ENCODE results near the gene IRF8.
"Not testable (repeated sequence)": the region's sequence is repeated elsewhere in the genome, so short reads cannot be mapped to it uniquely, and the experiment has no call there.

Gene IRF8

DNA sequence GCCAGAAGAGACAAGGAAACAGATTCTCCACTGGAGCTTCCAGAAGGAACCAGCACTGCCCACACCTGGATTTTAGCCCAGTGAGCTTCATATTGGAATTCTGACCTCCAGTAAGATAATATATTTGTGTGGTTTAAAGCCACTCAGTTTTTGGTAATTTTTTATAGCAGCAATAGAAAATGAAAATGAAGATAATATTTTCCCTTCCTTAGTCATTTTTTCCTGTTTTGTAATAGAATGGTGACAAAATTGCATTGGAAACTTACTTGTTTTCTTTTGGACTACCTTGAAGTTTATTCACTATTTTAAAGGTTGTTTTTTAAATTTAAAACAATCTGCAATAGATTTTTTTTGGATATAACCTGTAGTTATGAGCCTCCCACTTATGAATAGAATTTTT, 29.8 kb upstream of the IRF8 start:
- no peak for DNase-seq

DNA sequence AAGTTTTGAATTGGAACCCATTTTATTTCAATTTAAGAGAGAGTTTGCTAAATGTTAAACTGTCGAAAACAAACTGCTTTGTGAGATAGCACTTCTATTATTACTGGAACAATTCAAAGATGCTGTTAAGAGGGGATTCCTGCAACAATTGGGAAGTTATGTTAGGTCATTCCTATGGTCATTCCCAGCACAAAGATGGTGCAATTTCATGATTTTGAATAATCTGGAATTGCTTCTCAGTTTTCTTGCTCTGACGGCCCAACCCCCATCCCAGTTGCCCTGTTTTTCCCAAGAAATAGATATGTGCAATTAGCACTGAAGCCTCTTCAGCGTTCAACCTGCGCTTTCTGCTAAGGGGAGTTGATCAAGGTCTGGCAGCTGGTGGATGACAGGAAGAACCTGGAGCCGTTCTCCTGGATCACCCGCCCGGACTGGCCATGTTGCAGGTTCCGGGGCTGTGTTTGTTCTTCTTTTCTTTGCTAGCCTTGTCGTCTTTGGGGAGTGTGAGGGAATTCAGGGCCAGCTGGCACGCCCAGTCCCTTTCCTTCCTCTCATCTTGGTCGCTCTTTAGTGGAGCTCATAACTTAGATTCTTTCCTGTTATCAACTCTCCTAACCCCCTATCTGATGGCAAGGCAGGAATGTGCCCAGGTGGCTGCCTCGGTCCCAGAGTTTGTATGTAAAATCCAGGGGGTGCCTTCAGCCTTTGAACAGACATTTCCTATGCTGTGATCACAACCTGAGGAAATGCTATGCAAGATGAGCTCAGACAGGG, 29.0 kb upstream of the IRF8 start:
- no peak for DNase-seq

DNA sequence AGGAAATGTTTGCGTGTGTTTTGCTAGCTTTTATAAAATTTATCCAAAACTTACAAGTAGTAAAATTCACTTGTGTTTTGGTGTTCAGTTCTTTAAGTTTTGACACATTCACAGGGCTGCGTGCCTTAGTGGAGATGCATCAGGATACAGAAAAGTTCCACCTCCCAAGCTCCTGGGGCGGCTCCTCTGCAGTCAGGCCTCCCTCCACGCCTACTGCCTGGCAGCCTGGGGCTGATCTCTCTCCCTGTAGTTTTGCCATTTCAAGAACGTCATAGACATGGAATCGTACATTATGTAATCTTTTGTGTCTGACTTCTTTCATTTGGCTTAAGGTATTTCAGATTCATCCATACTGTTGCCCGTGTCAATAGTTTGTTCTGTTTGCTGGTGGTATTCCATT, 27.2 kb upstream of the IRF8 start:
- no peak for DNase-seq

DNA sequence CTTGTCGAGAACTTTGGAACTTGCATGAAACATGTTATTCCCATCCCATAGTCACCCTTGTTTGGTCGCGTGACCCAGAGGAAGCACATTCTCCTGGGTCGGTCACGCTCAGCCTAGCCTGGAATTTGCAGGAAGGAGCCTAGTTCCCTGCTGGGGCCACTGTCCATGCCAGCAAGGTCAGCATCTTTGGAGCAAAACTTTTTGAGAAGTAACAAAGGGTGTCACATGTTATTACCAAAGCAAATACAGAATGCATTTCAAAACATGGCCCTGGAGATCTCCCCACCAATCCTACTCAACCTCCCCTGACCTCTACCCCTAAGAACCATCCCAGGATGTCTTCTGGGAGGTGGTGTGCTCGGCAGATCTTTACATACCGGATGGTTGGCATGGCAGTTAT, 26.2 kb upstream of the IRF8 start:
- no peak for DNase-seq

DNA sequence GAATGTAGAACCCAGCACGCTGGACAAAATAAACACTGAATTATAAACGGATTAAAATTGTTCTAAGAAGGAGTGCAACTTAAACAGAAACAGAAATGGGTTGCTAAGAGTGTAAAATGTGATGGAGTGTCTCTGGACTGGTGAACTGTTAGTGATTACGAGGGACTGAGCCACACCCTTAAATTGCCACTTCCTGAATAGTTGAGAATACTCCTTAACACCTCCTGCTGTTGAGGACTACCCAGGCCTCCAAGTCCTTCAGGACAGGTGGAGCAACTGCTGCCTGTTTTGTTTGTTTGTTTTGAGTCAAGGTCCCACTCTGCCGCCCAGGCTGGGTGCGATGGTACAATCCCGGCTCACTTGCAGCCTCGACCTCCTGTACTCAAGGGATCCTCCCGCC, 25.8 kb upstream of the IRF8 start:
- no peak for DNase-seq

DNA sequence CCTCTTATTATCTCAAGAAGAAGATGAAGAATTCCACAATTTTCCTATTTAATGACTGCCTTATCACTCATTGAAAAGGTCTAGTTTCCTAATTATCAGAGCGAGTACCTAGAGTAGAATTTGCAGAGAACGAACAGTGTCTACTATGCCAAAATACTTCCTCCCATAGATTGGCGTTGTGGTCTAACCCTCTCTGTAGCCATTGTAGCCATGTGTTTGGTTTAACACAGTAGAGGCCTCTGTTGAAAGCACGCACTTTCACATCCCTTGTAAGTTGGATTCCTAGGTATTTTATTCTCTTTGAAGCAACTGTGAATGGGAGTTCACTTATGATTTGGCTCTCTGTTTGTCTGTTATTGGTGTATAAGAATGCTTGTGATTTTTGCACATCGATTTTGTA, 24.9 kb upstream of the IRF8 start:
- DNase-seq: not testable (repeated sequence)

DNA sequence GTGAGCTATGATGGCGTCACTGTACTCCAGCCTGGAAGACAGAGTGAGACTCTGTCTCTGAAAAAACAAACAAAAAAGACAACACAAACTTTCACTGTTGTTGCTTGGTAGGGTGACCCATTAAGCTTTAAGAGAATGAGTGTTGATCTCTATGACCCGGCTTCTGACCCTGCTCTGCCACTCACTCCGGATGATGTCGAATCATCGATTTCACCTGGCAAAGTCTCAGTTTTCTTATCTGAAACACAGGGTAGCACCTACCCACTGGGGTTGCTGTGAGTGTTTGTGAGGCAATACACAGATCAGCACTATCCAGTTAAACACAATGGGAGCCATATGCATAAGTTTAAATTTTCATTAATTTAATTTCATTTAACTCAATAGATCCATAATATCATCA, 20.6 kb upstream of the IRF8 start:
- no peak for DNase-seq

DNA sequence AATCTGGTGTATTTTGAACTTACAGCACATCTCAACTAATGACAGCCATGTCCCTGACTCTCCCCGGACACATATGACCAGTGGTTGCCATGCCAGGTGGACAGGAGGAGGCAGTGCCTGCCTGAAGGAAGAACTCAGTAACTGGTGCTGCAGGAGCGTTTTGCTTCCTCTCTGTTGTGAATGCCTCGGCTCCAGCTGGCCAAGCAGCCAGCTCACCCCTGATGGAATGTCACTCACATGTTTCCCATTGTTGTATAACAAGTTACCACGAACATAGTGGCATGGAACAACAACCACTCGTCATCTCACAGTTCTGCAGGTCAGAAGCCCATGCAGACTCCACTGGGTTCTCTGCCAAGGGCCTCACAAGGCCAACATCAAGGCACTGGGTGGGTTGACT, 20.1 kb upstream of the IRF8 start:
- DNase-seq: no peak

DNA sequence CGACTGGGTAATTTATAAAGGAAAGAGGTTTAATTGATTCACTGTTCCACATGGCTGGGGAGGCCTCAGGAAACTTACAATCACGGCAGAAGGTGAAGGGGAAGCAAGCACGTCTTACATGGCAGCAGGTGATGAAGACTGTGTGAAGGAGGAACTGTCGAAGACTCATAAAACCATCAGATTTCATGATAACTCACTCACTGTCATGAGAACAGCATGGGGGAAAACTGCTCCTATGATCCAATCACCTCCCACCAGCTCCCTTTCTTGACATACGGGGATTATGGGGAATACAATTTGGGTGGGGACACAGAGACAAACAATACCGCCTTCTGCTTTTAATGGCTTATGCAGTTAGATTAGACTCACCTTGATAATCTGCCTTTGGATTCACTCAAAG, 19.4 kb upstream of the IRF8 start:
- DNase-seq: no peak

DNA sequence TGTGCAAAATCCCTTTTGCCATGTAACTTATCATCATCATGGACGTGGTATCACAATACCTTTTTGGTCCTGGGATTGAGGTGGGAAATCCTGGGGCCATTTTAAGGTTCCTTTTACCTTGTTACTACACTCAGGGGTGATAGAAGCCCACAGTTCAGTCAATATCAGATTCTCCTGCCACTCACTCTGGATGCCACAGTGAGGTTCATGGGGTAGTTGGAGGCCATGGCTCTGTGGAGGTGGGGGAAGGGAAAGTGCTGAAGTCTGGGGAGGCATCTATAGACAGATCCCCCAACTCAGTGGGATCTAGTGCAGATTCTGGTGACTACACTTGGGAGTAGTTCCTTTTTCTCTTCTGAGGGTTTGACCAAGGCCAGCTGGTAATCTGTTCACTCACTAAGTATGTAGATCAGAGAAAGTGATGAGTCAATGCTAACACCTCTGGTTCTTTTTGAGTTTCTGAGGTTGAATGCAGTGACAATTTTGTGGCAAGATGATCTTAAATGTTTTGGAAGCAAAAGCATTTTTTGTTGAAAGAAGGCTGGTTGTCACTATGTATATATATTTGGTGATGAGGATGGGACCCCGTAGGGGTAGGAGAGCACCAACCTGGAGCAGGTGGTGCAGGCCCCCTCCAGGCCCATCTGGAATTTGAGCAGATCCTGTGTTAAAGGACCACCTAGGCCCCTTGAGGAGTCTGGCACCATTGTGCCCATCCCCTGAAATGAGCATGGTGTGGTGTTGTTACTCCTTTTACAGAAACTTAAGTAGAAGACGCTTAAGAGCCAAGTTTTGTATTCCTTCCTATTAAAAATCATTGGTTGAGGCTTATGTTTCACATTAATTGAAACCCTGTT, 18.8 kb upstream of the IRF8 start:
- DNase-seq: no peak

DNA sequence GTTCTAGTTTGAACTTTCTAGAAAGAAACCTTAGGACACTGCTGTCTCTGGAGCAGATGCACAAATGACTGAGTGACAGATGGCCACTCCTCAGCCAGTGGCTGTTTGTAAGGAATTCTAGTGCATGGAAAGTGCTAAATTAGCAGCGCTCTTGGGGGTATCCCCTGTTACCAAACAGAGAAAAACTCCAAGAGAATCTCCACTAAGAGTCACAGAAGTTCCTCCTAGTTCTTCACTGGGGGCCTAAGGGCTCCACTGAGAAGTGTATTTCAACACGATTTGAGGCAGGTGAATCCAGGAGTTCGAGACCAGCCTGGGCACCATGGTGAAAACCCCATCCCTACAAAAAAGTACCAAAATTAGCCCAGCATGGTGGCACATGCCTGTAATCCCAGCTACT, 18.1 kb upstream of the IRF8 start:
- no peak for DNase-seq

DNA sequence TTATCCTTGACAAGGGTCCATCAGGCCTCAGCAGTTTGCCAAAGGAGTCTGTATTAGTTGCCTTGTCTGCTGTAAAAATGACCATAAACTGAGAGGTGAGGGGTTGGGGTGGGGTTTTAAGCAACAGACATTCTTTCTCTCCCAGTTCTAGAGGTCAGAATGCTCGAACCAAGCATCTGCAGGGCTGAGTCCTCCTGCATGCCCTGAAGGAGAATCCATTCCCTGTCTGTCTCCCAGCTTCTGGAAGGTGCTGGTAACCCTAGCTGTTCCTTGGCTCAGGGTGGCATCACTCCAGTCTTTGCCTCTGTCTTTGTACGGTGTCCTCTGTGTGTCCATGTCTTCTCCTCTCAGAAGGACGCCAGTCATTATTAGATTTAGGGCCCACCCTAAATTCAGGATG, 17.5 kb upstream of the IRF8 start:
- no peak for DNase-seq

DNA sequence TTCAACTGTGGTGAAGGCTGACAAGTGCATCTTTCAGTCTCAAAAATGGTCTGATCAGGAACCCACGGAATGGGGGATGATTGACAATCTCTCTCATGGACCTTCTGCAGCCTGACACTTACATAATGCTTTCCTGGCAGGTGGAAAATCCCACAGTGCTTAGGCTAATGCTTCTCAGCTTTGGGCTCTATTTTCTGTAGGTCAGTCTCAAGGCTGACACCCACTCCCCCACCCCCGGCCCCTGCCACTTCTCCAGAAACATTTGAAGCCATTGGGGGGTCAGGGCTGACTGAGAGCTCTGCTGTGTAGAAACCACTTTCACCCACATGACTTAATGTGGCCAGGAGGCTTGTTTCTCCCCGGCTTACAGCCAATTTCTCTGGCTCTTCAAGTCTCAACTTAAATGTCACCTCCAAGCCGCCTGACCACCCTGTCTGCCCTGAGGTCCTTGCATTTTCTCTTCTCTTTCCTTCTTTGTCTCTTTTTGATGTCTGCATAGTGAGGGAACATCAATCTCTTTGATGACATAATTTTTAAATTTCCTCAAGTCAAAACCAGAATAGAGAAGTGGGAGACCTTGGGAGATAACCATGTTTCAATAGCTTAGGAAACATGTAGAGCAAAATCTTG, 16.7 kb upstream of the IRF8 start:
- no peak for DNase-seq

DNA sequence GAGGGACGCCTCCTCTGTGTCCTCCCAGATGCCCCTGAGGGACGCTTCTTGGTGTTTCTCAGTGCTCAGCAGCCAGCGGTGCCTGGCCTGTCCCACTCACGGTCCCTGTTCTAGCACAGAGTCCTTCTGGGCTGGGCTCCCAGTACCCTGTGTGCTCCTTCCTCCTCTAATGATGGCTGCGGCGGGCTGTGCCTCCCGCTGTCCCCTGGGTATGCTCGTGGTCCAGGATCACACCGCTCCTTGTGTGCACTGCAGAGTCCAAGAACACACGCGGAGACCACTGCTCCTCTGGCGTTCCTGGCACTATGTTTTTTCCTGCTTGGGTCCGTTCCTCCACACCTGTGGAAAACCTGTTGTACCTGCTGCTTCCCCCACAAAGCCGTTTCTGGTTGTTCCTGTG, 15.1 kb upstream of the IRF8 start:
- DNase-seq: no peak

DNA sequence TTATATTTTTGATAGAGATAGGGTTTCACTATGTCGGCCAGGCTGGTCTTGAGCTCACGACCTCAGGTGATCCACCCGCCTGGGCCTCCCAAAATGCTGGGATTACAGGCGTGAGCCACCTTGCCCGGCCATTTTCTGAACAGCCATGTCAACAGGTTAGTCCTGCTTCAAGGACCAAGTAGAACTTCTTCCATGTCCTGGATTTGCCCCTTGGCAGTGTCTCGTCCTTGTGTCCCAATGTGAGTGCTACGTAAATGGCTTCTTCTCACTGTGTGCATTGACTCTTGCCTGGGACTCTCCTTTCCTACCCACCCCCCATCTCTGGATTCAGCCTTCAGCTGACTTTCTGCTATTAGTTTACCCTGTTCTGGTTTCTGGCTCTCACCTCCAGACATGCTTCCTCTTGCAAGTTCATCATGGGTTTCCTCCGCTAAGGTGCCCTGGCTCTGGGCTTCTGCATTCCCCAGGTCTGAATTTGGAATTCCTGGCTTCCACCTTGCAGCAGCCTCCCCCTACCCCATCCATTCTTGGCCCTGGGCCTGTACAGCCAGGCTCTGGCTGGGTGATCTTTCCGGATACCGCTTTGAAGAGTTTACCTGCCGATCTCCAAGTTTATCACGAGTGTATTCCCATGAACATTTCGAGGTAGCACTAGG, 14.0 kb upstream of the IRF8 start:
- no peak for DNase-seq

DNA sequence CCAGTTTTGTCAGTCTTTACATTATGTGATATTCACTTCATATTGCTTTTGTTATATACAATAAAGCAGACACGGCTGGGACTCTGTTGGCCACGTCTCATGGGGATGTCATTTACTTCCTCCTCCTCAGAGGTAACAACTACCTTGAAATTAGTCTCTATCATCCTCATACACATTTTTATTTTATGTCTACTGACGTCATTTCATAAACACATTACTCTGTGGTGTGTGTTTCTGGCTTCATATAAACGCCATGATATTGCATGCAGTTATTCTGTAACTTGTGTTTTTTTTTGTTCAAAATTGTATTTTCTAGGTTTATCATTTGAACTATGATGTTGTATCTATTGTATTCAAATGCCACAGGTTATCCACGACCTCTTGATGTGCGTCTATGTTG, 13.4 kb upstream of the IRF8 start:
- no peak for DNase-seq

DNA sequence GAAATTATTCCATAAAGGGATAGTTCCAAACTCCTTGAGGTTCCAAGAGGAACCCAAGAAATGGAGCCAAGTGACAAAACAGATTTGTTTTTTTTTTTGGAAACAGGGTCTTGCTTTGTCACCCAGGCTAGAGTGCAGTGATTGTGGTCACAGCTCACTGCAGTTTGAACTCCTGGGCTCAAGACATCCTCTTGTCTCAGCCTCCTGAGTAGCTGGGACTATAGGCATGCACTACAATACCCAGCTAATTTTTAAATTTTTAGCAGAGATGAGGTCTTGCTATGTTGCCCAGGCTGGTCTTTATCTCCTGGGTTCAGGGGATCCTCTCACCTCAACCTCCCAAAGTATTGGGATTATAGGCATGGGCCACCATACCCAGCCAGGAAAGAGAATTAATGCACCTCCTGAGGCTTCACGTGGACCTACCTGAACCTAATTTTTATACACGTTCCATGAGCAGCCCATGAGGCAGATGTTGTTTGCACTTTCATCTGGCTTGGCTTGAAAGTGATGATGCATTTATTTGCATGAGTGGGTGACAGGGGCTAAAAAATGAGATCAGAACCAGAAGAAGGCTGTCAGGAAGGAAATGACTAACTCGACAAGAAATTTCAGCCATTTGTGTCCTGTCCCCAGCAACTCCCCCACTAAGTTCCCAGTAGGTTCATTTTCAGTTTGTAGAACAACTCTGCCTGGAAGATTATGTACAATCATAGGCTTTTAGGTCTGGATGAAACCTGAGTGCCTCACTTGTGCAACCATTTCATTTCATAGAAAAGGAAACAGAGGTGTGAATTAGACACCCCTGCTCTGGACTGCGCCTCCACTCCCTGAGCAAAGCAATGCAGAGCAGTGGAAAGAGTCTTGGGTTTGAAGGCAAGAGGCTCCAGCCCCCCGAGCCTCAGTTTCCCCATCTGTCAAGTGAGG, 10.3 kb upstream of the IRF8 start:
- no peak for DNase-seq

DNA sequence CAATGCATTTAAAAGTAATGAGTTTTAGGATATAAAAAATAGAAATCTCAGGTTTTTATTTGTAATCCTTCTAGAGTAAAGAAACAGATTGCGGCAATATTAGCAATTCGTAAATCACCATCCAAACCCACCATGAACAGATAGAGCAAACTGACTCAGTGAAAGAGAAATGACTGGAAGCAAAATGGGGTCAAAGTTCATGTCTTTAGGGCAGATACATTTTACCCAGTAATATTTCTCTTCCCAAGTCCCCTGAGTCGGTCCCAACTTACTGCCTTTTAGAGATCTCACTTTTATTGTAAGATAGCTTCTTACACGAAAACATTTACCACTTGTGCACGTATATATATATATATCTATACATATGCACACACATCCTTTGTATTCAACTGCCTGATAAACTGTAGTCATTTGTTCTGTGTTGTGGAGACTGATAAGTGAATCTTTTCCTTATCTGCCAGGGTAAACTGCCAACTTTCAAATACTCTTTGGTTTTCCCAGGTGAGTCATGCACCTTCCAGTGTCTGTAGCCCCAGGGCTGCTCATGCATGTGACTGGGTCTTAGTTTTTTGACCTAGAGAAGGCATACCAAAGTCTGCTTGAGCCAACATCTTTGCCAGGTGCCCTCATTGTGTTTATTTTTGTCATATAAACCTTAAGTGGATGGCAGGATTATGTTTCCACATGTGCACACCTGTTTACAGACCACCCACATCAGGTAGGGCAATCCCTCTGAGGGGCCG, 7.8 kb upstream of the IRF8 start:
- DNase-seq: no peak

DNA sequence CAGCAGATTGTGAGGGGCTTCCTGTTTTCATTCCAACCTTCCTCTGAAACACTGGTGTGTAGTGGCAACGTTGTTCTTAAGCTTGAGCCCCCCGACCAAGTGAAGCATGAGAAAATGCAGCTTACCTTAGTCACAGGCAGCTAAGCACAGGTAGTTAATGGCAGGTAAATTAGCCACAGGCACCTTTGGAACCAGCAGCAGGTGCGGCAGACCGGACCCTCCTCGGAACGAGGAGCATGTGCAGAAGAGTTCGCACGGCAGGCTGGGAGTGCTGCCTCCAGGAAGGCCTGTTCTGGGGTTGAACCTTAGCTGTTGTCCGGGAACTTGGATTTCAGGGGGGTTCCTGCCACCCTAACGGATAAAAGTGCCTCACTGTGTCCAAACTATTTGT, 7.2 kb upstream of the IRF8 start:
- DNase-seq: no peak

DNA sequence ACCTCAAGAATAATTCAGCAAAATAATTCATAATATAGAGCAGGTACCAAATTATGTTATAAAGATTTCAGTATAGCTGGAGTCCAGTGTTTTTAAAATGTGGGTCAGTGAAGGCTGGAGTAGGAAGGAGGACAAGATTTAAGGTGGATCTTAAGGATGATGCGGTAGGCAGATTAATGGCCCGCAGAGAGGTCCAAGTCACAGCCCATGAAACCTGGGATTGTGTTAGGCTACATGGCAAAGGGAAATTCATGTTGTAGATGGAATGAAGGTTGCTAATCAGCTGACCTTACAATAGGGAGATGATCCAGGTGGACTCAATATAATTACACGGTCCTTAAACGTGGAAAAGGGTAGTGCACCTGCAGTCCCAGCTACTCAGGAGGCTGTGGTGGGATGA, 6.2 kb upstream of the IRF8 start:
- DNase-seq: no peak

DNA sequence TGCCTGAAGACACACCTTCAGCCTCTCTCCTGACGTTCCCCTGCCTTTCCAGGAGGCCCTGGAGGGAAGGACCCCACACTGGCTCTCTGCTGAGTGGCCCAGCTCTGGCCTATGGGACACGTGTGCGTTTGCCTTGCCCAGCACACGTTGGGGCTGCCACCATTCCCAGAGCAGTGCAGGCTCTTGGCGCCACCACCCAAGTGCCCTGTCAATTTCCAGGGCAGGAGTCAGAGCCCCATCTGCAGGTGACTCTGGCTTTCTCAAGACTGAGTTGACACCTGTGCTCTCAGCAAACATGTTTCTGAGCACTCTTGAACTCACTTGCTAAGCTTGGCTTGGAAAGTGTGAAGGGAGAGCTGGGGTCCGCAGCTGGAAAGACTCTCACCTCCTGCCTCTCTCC, 4.7 kb upstream of the IRF8 start:
- DNase-seq: no peak

DNA sequence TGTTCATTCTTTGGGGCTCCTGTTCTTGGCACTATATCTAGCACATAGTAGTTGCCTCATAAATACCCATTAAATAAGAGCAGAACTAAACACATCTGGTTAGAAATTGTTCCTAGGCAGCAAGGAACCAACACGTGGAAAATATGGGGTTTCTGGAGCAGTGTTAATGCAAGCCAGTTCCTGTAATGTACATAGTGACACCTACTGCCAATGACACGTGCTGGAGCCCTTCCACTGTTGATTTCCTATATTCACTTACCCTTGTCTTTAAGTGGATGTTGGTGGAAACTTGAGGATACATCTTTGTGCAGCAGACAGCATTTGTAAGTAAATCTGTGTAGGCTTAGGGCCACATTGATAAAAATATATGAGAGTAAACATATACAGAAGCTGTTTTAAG, 1.6 kb upstream of the IRF8 start:
- DNase-seq: no peak
